ENCODE data around the gene HPCAL1. TPM values are rescaled to one million over a fixed set of nuclear protein-coding genes. Genes with fewer than 3 reads are reported as not detected.

Gene HPCAL1
- total RNA-seq, 3 donors from 2014 or later = 42.0 to 98.1 (median 47.7) TPM

DNA sequence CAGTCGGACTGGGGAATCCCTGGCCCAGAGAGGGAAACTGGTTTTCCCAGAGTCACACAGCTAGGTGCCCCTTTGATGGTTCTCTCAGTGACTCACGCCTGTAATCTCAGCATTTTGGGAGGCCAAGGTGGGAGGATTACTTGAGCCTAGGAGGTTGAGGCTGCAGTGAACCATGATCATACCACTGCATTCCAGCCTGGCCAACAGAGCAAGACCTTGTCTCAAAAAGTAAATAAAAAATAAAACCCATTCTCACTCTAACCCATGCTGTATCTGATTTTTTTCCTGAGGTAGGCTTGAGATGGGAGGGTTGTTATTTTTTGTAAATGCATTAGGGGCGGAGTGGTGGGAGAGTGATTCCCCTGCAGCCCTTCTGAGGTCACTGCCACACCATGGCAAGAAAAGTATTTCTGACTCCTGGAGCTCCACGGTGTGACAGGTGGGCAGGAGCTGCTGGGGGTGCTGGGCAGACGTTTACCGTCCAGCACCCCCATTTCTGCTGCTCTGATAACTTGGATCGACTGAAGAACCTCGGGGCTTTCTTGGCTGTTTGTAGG, 60.3 kb downstream of the HPCAL1 start:
- Histone ChIP-seq H3K9me3 (no peaks in the 10 kb centered on the region), H3K4me1 (ENCODE audit: low read depth) (no peaks in the 10 kb centered on the region), H3K4me3 (no peak overlapping the region), H3K36me3 (ENCODE audit: low read depth) (no peaks in the 10 kb centered on the region)
- ATAC-seq (no peak), DNase-seq (no peak)
- TF ChIP-seq, protein P1, sequence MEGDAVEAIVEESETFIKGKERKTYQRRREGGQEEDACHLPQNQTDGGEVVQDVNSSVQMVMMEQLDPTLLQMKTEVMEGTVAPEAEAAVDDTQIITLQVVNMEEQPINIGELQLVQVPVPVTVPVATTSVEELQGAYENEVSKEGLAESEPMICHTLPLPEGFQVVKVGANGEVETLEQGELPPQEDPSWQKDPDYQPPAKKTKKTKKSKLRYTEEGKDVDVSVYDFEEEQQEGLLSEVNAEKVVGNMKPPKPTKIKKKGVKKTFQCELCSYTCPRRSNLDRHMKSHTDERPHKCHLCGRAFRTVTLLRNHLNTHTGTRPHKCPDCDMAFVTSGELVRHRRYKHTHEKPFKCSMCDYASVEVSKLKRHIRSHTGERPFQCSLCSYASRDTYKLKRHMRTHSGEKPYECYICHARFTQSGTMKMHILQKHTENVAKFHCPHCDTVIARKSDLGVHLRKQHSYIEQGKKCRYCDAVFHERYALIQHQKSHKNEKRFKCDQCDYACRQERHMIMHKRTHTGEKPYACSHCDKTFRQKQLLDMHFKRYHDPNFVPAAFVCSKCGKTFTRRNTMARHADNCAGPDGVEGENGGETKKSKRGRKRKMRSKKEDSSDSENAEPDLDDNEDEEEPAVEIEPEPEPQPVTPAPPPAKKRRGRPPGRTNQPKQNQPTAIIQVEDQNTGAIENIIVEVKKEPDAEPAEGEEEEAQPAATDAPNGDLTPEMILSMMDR (IDR thresholded peaks at IDR 0.05) = no peak
- intact Hi-C loops (cut with DNase I, micrococcal nuclease) = no loop called here

GRCh38 chr2:10363861-10364610, 61.3 kb downstream of the HPCAL1 start:
- DNase-seq (no peak), ATAC-seq (no peak)
- TF ChIP-seq, protein P1 (IDR thresholded peaks at IDR 0.05) = no peak
- H3K4me1 ChIP-seq (ENCODE audit: low read depth) = peaks cover 2% of the 10 kb centered on the region
- no peaks in the 10 kb centered on the region for H3K9me3 ChIP-seq
- intact Hi-C loops (cut with DNase I, micrococcal nuclease) = no loop called here
- H3K4me3 ChIP-seq = no peak overlapping the region
- H3K36me3 ChIP-seq (ENCODE audit: low read depth) = no peaks in the 10 kb centered on the region

DNA sequence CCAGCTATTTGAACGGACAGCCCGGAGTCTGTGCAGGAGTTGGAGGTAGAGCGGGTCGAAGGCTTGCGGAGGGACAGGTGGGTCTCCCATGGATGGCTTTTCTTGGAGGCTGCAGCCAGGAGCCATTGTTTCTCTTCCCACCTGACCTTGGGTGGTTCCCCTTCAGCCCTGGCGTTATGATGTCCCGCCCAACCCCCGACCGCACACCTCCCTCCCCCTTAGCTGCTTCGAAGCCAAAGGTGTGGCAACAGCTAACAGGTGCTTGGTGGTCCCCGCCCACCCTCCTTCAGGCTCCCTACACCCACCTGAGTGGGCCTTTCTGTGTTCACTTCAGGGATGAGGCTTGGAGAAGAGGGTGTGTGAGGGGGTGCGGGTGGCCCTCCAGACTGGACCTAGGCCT, 62.7 kb downstream of the HPCAL1 start:
- H3K36me3 ChIP-seq (ENCODE audit: low read depth) = no peaks in the 10 kb centered on the region
- TF ChIP-seq, protein P1 (IDR thresholded peaks at IDR 0.05) = no peak
- DNase-seq = no peak
- no peak overlapping the region for H3K4me3 ChIP-seq
- H3K4me1 ChIP-seq (ENCODE audit: low read depth) = peaks cover 5% of the 10 kb centered on the region
- H3K9me3 ChIP-seq = no peaks in the 10 kb centered on the region
- intact Hi-C loops (cut with DNase I, micrococcal nuclease) = no loop called here
- ATAC-seq = no peak

GRCh38 chr2:10366601-10367270, 64.0 kb downstream of the HPCAL1 start:
- Histone ChIP-seq H3K36me3 (ENCODE audit: low read depth) (no peaks in the 10 kb centered on the region), H3K4me1 (ENCODE audit: low read depth) (peaks cover 5% of the 10 kb centered on the region), H3K4me3 (no peak overlapping the region), H3K9me3 (no peaks in the 10 kb centered on the region)
- TF ChIP-seq, protein P1 (IDR thresholded peaks at IDR 0.05) = no peak
- DNase-seq (no peak), ATAC-seq (no peak)
- intact Hi-C loops (cut with DNase I, micrococcal nuclease) = no loop called here

- no peak overlapping the region for H3K4me3 ChIP-seq
- TF ChIP-seq, protein P1 (IDR thresholded peaks at IDR 0.05) = no peak
- intact Hi-C loops (cut with DNase I, micrococcal nuclease) = no loop called here
- DNase-seq (no peak), ATAC-seq (no peak)
- peaks cover 5% of the 10 kb centered on the region for H3K4me1 ChIP-seq (ENCODE audit: low read depth)
- no peaks in the 10 kb centered on the region for H3K36me3 ChIP-seq (ENCODE audit: low read depth)
- H3K9me3 ChIP-seq = no peaks in the 10 kb centered on the region
These were observed 65.1 kb downstream of the HPCAL1 start for GRCh38 chr2:10367472-10368439.
